Measurements from ENCODE around the gene PTPRN2. TPM values are rescaled to one million over a fixed set of nuclear protein-coding genes. Genes with fewer than 3 reads are reported as not detected.

The PTPRN2 gene
- polyA plus RNA-seq, 1 donor: 5.7 TPM

DNA sequence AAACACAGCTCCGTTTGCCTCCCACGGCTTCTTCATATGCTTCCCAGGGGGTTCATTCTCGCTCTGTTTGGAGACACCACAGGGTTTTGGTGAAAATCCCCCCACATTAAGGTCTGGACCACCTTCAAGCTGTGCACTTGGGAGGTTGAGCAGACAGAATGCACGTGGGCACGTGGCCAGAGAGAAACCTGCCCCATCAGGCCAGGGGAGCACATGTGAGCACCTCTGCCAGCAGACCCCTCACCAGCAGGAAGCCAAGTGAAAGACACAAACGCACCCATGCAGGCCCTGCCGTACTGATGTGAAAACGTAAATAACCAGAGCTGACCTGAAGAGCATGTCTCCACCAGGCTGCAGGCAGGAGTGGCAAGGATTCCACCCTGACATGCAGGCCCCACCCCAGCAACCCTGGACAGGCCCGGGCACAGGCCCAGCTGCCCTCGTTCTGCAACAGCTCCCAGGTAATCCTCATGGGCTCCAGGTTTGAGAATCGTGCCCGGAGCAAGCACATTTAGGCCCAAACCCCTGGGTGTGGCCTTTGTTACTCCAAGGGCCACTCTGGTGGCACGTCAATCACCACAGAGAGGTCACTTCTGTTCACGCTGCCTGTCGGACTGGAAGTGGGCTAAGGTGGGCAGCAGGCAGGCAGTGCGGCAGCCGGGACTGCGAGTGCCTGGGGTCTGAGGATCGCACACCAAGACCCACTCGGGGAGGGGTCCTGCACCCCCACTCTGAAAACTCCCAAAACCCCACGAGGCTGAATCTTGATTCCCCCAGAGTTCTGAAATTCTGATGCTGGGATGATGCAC lies 184.4 kb downstream of the PTPRN2 start:
- DNase-seq: no peak

DNA sequence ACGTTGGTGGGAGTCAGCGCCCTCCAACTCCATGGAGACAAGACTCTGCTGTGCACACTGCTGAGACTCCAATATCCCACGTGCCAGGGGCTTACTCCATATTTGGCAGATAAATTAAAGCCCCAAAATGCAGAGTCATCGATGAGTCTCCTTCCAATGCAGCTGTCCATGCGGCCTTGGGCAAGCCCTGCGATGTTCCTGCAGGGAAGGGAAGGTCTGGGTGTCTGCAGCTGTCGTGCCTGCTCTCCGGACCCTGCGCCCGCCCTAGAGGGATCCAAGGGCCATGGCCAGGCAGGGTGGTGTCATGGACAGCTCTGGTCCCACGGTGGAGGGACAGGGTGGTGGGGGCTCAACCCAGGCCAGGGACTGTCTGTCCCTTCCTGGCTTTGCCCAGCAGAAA lies 185.2 kb downstream of the PTPRN2 start:
- DNase-seq: no peak

DNA sequence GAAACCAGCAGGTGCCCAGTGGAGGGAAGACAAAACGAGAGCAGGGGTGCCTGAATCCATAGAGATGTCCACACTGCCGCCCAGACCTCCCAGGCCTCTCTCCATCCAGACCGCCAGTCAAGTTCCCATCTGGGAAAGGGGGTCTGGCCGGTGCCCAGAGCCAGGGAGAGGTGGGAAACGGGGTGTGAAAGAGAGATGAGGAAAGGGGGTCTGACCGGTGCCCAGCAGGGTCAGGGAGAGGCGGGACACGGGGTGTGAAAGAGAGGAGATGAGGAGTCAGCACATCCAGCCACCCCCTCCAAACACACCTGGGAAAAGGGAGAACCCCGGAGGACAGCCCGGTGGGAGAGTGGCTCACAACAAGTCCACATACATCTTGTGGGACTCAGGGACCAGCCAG lies 185.8 kb downstream of the PTPRN2 start:
- DNase-seq: no peak

DNA sequence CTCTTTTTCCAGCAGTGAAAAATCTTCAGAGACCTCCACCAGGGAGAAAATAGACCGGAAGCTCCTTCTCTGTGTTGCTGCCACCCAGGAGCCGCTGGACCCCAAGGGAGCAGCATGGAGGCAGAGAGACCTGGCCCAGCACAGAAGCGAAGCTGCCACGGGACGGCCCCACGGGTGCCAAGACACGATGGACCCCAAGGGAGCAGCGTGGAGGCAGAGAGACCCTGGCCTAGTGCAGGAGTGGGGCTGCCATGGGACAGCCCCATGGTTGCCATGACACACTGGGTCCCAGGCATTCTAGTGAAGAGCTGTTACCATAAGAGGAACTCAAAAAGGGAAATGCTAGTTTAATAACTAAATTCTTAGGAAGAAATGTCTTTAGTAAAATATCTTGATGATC lies 186.3 kb downstream of the PTPRN2 start:
- DNase-seq: no peak

DNA sequence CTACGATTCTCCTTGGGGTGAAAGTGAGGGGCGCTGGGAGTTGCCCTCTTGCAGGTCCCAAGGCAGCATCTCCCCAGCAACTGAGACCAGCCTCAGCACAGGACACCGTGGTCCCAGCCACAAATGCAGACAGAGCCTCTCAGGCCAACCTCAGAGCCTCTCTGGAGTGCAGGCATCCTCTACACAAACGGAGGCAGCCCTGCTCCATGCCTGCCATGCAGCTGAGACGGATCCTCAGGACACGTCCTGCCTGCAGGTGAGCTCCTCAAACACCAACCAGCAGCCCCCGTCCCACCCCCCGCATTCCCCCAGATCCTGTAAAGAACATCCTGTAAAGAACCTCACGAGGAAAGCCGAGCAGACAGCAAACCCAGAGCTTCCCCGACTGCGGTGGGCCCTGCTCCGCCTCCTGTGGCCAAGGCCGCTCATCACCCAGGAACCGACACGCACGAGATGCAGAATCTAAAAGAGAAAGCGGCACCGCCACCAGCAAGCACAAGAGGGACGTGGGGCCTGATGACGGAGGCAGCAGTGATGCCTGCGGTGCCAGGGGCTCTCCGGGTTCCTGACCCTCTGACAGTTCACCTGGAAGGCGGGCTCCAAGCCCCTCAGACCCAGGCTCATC lies 186.9 kb downstream of the PTPRN2 start:
- DNase-seq: no peak

DNA sequence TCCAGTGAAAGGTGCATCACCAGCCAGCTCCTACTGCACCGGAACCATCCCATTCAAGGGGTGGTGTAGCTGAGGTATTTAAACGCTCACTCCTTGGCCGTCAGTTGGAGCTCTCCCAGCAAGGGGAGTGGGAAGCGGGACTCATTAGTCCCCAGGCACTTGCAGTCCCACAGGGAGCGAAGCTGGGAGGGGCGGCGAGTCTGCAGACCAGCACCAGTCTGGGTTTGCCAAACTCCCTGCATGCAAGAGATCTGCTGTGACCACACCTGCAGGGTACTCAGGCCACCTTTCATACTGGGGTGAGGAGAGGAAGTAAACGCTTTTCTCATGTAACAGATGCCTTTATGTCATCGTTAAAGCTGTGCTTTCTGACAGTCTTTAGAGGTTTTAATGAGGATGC lies 187.9 kb downstream of the PTPRN2 start:
- no peak for DNase-seq

DNA sequence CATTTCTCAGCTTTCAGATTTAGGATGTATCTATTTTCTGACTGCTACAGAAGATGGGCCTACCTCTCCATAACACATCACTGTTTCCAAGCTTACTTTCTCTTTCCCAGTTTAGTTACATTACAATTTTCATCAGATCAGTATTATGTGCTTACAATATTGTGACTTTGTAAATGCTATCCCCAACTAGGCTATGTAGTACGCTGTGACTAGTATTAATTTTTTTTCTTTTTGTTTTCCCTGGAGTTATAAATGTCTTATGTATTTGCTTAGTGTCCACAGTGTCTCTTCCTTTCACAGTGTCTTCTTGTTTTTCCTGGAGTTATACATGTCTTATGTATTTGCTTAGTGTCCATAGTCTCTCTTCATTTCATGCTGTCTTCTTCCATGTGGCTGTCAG lies 188.9 kb downstream of the PTPRN2 start:
- DNase-seq: no peak

DNA sequence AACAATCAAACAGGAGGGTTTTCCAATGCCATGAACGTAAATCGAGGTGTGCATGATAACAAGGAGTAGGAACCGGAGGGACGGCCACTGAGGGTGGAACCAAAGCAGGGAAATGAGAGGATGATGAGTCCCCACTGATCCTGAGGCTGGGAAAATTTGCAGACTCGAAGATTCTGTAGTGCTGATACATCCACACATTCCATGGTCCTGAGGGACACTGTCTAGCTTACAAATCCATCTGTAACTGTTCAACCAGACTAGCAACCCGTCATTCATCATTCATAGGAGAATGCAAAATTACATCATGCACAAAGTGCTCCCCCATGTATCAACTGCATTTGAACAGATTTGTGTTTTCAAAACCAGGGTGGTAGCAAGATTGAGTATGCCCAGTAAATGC lies 189.7 kb downstream of the PTPRN2 start:
- no peak for DNase-seq

DNA sequence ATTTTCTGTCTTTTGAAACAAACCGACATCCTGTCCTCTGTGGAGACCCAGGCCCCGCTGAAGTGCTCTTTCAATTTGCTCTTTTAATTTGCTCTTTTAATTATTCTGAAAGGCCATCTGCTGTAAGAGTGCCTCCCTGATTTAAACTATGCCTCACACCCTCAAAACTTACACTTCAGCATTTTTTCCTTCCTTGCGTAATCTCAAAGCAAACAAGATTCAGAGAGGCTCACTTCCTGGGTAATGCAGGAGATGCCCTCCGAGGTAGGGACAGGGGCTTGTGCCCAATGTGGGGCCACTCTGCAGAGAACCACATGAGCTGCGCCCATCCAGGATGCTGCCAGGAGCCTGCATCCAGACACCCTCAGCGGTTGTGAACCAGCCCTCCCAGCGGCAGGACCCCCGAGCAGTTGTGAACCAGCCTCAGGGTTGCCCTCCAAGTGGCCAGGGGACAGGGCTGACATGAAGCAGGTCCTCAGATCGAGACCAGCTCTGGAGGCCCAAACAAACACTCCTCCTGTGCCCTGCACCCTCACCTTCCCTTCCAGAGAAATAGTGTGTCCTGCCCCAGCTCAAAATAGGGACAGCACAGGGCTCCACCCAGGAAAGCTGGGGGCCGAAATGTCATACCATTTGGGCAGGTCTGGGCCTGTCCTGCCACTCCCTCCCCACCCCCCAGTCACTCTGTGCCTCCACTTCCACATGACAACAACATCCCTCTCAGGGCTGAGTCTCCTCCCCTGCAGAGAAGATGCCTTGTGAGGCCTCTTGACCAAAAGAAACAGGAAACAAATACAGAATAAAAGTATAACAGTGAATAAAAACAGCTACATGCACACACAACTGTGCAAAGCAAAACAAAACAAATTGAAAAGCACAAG lies 190.4 kb downstream of the PTPRN2 start:
- no peak for DNase-seq

DNA sequence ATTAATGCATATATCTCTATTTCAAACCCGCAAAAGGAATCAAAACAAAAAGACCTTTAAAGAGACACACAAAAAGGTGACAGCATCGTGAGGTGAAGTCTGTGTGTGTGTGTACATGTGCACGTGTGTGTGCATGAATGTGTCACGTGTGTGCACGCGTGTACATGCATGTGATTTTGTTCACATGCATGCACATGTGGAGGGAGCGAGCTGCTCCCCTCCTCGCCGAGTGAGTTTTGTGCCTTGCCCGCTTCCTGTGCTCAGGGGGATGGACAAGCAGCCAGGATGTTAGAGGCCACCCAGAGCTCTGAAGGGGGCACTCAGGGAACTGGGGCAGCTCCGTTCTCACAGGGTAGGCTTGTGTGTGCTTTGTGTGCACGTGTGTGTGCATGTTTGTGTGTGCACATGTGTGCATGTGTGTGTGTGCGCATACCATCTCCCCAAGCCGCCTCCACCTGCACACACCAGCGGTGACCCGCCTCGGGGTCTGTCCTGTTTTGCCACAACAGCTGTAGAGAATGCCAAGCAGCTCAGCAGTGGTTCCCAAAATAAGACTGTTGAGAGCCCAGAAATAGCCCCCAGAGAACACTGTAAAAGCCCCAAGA lies 191.2 kb downstream of the PTPRN2 start:
- no peak for DNase-seq

DNA sequence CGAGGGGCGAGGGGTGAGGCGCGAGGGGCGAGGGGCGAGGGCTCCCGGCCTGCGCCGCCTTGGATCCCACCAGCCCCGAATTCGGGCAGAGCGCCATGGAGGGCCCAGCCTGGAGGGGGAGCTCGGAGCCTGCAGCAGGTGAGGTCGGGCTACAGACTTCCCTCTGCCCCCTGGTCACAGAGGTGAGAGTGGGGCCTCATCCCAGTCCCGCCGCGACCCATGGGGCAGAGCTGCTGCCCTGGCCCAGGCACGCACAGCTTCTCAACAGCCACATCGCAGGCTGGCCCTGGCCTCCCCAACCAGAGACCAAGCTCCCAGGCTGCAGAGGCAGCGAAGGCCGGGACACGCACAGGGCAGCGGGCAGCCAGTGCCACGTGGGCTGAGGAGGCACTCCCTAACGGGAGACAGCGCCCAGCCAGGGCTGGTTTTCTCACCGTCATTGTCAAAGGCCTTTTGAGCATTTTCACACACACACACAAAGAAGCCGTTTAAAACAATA lies 191.8 kb downstream of the PTPRN2 start:
- DNase-seq: no peak

DNA sequence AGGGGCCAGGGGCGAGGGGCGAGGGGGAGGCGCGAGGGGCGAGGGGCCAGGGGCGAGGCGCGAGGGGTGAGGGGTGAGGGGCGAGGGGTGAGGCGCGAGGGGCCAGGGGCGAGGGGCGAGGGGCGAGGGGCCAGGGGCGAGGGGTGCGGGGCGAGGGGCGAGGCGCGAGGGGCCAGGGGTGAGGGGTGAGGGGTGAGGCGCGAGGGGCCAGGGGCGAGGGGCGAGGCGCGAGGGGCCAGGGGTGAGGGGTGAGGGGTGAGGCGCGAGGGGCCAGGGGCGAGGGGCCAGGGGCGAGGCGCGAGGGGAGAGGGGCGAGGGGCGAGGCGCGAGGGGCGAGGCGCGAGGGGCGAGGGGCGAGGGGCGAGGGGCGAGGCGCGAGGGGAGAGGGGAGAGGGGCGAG lies 192.3 kb downstream of the PTPRN2 start:
- no peak for DNase-seq

DNA sequence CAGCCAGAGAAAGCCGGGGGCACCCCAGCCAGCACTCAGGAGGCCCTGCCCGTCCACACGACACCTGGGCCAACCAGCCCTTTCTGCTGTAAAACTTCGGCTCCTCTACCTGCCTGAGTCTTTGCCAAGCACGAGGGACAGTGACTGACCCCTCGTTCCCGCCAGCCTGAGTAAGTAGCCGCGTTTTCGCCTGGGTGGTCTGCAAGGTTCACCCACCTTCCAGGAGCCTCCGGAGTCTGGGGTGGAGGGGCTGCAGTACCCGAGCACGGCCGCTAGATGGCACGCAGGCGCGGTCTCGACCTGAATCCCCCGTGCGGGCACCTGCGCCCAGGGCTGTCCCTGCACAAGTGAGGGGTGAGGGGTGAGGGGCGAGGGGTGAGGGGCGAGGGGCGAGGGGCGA lies 192.7 kb downstream of the PTPRN2 start:
- no peak for DNase-seq

DNA sequence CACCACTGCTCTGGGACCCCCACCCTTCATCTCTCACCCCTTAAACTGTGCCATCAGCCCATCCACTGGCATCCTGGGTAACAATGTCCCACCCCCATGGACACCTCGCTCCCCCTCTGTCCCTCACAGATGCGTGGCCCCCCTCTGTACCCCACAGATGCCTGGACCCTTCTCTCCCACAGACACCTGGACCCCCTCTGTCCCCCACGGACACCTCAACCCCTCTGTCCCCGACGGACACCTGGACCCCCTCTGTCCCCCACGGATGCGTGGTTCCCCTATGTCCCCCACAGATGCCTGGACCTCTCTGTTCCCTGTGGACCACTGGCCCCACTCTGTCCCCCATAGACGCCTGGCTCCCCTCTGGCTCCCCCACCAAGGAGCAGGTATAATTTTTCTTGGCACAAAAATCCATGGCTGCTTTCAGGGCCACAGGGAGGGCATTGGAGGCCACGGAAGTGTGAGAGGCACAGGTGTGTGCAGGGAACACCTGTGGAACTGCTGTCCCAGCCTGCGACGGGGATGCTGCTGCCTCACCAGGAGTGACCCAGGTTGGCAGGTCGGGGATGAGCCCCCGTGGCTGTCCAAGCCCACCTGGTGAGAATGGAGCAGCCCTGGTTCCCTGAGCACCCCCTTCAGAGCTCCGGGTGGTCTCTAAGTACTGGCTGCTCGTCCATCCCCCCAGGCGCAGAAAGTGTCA lies 193.5 kb downstream of the PTPRN2 start:
- no peak for DNase-seq

DNA sequence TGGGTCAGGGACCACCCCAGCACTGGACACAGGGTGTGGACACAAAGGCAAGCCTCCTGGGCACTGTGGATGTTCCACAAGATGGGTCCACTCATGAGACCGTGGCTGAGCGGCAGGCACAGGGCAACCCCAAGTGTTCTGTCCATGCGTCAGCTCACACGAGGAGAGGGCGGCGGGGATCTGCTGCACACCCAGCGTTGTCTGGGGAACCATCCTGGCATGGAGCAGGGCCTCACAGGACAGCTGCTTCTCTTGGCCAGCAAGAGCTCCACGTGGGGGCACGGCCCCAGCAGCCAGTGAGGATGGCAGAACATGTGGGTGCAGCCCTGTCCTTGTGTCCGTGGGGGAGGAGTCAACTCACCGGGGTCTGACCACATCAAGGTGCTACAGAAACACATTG lies 195.4 kb downstream of the PTPRN2 start:
- no peak for DNase-seq

DNA sequence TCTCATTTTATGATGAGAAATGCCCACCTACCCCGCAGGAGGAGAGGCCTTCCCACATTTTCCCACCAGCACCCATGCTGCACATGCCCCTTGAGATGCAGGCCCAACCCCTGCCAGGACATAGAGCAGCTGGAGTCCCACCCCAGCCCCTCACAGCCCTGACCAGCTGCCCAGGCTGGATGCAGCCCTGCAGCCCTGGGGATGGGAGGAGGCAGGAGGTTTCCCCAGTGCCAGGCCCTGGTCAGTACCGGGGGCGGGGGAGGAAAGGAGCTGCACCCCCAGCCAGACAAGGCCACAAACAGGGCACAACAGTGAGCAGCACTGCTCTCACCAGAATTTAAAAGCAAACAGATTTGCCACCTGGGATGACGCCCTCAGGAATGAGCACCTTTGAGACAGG lies 196.1 kb downstream of the PTPRN2 start:
- DNase-seq: no peak

DNA sequence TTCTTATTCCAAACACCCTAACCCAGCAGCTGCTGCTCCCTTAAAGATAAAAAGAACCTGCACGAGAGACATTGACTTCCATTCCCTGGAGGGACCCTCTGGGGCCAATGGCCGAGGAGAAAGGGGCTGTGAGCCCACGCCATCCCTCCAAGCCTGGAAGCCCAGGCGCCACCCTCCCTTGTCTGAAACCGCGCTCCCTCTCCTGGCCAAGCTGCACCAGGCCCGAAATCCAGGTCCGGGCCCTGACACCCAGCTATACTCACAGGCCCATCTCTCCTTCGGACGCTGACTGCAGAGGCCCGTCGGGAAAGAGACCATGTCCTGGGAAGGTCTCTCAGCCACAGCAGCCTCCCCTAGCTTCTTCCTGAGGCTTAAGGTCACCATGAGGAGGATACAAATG lies 196.5 kb downstream of the PTPRN2 start:
- DNase-seq: no peak

DNA sequence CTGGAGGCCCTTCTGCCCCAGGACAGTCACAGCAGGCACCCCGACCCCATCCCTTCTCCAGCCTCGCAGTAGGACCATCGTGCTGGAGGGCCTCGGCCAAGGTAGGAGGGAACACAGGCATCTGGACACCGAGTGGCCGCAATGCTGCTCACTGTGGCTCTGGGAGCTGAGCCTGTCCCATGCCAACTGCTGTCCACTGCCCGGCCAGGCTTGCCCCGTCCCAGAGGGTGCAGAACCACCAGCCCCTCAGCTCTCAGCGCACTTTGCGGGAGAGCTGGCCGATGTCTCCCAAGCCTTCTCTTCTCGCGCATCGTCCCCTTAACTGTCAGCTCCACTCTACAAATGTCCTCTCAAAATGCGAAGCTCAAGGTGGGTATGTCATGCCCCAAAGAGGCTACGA lies 197.2 kb downstream of the PTPRN2 start:
- DNase-seq: no peak

DNA sequence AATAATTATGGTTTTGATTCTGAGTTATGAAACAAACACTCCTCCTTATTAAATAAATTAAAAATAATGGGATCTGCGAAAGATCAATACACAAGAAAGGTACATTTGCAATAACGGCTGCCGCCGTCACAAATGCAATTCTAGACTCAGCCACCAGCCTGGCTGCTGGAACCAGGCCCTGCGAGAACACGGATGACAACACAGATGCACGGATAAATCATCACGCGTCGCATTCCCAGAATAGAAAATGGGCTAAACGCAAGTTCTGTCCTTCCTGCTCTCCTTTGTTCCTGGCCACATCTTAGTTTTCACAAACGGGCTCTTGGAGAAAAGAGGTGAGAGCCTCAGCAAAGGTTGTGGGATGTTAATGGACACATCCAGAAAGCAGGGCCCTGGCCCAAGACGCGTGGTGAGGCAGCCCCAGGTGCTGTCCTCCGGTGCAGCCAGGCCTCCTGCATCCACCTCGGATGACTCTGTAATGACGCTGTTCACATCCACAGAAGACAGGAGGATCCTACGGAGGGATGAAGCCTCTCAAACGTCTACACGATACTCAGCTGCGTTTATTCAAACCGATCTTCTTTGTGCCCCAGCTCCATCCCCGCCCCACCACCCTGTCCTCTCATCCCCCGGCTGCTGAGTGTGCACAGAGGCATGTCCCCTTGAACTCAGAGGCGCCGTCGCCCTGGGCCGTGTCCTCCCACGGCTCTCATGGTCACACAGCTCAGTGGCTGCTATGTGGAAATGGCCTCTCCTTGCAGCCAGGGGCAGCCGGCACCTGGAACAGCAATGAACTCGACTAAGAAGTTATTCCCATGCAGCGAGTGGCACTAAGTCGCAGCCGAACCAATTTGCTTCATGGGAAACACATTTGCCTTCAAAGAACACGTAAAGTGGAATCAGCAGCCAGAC lies 197.9 kb downstream of the PTPRN2 start:
- DNase-seq: no peak

DNA sequence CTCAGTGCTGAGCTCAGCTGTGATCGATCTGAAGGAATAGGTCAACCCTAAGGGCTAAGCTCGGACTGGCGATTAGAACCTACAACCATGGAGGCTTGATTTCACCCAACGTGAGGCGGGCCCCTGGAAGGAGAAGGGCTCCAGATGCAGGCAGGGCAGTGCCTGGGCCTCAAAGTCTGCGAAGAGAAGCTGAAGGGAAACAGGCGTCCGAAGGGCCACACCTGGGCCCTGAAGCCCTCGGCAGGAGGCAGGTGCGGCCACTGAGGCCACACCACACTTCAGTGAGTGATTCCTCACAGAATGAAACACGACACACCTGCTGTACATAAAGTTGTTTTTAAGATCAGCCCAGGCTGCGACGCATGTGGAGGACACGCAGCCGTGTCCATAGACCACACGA lies 198.7 kb downstream of the PTPRN2 start:
- DNase-seq: no peak

DNA sequence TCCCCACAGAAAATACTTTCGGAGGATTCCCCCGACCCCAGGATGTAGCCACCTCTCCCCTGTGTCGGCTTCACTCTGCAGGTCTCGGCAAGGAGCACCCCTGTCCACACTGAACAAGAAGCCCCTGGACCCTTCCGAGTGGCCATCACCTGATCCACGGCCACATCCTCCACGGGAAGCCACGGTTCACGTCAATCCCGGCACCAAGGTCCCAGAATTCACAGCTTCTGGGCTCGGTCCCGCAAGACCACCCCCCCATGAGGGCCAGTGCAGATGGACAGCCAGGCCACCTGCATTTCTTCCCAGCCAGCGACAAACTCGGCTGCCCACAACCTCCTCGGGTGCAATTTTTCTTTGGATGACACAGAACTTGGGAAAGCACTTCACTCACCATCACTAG lies 199.6 kb downstream of the PTPRN2 start:
- DNase-seq: no peak

Measured in left kidney (tissue), 2 donors.